Left hindlimb (tissue), 1 donor: Measurements from ENCODE around the gene KCNH2.
"Not testable (repeated sequence)": the region's sequence is repeated elsewhere in the genome, so short reads cannot be mapped to it uniquely, and the experiment has no call there.

Experiments
- DNase-seq: peaks from one replicate; pipeline ENCODE4 v3.0.0-alpha.2; 2018

KCNH2 gene

DNA sequence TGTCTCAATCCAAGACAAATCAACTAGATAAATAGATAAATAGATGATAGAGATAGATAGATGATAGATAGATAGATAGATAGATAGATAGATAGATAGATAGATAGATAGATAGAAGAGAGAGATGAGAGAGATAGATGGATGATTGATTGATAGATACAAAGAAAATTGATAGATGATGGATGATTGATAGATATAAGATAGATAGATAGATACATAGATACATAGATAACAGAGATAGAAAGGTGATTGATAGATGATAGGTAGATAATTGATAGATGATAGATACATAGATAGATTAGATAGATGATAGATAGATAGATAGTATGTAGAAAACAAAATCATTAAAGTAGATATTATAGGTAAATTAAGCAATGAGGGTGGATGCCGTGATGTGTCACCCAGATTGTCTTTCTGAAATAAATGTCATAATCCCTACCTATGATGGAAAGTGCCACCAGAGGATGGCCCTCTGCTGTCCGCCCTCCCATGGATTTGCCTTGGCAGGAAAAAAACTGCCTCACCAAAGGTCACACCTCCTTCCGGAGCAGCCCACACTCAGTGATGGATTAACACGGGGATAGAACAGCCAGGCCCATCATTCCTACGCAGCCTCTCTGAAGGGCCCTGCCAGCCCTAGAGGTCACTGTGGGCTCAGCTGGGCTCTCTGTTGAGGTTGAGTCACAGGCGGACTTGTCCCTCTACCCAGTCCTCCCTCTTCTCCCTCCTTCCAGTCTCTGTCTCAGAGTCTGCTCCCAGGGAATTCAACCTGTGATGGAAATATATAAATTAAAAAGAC is 50.8 kb downstream of the KCNH2 start:
- no peak for DNase-seq

DNA sequence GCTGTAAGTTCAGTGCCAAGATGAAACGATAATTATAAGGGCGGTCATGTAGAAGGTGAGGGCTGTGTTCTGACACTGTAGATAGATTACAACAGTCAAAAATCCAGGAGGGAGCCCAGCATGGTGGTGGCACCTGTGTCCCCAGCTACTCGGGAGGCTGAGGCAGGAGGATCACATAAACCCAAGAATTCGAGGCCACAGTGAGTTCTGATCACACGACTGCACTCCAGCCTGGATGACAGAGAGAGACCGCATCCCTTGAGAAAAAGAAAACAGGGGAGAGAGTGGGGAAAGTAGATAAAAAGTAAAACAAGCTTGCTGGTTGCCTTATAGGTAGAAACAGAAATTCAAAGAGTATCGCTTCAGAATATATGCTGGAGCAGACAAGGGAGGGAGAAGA is 52.1 kb downstream of the KCNH2 start:
- DNase-seq: no peak

DNA sequence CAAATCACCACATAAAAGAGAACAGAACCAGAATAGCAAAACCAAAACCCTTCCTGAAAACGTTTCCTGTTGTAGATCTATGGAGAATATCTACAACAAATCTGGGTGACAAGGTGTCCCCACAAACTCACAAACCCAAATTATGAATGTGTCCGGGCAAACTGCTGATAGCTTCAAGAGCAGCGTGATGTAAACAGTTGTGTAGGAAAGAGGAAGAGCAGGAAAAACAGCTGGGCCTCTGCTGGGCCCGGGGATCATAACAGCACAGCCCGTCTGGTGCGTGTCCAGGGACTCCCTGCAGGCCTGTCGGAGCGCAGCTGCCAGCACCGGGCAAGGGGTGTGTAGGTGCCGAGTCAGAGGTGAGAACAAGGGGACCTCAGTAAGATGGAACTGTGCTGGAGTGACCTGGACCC is 53.7 kb downstream of the KCNH2 start:
- no peak for DNase-seq

DNA sequence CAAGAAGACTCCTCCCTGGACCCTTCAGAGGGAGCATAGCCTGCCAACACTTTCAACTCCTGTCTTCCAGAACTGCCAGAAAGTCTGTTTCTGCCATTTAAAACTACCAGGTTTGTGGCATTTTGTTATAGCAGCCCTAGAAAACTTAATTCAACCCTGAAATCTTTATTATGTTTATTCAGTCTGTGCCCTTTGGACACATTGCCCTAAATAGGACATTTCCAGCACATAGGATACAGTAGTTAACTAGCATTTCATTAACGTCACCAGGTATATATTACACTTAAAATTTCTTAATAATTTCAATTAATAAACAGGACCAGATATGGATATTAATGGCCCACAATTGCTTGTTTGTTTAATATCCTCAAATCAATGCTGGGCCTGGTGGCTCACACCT is 54.3 kb downstream of the KCNH2 start:
- DNase-seq: no peak

DNA sequence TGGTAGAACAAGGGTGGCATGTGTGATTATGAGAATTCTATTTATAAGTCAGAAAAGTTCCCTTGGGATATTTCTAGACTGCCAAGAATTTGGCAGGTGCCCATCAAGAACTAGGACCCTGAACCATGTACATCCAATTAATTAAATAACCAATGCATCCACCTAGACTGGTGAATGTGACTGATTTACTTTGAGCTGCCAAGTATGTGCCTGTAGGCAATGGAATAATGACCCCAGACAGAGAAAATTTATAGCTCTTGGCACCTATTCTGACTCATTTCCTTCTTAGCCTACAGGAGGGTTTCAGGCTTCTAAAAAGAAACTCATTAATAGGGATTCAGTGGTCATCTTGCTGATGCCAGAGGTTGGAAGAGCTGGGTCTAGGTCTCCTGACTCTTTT is 54.9 kb downstream of the KCNH2 start:
- DNase-seq: no peak

DNA sequence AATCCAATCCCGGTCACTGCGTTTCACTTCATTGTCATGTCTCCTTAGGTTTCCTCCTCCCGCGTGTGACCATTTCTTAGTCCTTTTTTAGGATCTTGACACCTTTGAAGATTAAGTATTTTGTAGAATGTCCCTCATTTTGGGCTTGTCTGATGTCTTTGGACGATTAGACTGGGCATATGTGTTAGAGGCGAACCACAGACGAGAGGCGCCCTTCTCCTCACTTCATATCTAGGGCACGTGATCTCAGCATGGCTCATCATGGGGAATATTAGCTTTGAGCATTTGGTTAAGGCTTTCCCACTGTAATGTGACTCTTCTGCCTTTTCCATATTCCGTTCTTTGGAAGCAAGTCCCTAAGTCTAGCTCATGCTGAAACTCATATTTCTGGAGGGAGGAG is 59.0 kb downstream of the KCNH2 start:
- no peak for DNase-seq

DNA sequence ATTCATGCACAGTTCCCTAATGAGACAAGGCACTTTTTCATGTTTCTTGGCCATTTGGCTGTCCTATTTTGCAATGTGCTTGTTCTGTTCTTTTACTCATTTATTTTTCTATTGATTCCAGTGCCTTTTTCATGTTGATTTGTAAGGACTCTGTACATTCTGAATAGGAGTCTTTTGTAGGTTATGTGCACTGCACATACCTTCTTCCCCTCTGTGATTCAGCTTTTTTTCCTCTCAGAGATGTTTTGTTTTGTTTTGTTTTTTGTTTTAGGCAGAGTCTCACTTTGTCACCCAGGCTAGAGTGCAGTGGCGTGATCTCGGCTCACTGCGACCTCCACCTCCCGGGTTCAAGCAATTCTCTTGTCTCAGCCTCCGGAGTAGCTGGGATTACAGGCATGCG is 59.7 kb downstream of the KCNH2 start:
- no peak for DNase-seq

DNA sequence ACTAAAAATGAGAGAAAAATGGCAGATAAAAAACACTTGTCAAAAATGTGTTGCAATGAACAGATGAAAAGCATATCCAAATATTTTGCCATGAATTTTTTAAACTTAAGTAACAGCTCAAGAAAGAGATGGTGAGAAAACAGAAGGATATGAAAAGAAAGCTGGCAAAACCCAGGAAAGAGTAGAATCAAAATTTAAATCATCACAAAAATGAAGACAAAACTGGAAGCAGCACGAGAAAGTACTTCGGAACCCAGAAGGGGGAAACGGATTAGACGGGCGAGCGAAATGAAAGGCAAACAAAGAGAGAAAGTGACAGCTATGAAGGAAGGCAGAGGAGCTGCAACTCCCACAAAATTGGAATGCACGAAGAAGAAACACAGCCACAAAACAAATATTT is 60.2 kb downstream of the KCNH2 start:
- DNase-seq: no peak

DNA sequence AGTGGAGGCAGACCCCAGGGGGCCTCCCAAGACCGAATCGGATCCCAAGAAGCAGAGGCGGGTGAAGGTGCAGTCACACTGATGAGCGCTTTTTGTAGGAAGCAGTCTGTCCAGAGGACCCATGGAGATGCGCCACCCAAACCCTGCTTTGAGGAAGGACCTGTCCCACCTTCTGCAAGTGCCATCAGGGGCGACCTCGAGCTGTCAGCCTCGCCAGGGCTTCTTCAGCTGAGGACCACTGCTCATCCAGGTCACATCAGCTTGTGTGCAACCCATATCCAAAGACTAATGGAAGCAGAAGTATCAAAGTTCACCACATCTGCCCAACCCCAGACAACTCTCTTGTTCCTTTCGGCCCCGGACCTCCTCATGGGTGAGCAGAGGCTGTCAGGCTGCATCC is 61.5 kb downstream of the KCNH2 start:
- no peak for DNase-seq

DNA sequence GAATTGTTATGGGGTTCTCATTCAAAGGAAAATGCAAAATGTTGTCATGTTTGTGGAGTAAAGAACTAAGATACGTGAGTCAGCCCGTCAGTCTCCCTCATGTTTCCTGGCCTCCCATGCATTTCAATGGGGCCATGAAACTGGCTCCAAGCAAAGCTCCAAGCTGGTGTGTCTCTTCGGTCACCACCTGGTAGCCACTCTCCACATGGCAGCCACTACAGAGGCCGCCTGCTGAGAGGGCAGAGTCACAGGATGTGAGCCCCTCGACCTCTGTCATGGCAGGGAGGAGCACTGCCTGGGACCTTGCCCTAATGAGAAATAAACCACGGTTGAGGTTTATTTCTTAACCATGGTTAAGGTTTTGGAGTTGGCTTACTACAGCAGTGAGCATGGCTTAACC is 63.2 kb downstream of the KCNH2 start:
- DNase-seq: no peak

DNA sequence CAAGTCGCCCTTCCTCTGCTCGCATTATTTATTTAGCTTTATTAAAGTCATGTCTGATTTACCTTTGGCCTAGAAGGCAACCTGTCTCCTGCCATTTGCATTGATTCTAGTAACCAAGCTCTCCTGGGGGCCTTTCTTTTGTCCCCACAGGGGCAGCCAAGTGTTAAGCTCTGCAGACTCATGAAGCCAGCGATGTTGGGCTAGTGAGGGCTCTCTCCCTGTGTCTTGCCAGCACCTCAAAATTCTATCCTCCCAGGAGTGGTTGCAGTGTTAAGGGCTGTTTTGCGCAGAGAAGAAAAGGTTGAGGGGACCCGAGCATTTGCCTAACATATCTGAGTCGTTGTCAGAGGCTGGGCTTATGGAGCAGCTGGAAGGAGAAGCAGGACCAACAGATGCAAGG is 63.9 kb downstream of the KCNH2 start:
- DNase-seq: no peak

DNA sequence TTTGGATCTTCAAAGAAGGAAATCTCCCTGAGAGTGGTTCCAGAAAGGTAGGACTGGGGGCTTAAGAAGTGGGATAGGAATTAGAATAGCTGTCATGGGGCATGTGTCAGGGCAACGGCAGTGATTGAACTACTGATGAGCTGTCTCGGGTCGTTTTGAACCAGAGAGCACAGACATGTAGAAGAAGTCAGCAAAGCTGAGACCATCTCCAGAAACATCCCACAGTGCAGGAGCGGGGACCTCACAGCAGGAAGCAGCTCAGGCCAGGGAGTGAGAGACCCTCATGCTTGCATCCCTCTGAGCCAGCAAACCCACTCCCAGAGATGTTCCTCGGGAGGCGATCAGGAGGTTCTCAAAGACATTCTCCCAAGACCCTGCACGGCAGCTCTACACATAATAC is 65.7 kb downstream of the KCNH2 start:
- no peak for DNase-seq

DNA sequence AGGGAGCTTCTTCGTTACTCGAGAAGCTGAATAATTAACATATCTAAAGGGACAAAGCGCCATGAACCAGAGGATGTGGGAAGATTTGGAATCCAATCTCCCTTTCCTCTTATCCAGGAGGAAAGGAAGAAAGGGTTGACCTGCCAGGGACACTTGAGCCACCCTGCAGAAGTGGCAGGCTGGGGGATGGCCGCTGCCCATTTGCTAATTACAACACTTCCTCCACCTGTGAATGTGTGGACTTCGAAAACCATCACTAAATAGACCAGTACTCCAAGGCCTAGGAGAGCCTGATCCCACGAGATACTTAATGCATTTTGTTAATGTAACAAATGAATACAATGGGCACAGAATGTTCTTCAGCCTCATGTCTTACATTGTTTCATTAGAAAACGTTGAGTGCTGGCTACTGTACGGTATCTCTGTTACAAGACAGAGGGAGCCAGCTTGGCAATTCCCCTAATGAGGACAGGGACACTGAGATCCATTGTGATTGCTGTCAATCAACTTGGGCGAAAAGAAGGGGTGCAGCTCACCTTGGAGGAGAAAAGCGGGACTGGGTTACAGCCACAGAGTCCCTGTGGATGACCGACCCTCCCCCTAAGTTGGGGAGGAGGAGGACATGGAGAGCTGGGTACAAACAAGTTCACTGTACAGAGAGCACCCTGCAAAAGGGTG is 66.4 kb downstream of the KCNH2 start:
- DNase-seq: no peak

DNA sequence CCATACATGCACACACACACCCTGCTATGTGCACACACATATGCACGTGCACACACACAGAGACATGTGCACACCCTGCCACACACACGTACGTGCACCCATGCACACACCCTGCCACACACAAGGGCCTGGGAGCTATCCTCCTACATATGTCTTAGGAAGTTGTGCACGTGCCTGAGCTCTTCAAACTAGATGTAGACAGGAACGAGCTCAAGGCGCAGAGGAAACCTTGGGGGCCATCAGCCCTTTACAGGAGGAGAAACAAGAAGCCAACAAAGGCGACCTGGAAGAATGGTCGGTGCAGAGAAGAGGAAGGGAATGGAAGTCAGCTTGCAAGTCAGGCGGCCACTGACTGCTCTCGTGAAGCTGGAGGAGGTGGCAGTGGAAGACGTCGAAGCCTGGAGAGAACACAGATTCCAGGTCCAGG is 67.1 kb downstream of the KCNH2 start:
- no peak for DNase-seq

DNA sequence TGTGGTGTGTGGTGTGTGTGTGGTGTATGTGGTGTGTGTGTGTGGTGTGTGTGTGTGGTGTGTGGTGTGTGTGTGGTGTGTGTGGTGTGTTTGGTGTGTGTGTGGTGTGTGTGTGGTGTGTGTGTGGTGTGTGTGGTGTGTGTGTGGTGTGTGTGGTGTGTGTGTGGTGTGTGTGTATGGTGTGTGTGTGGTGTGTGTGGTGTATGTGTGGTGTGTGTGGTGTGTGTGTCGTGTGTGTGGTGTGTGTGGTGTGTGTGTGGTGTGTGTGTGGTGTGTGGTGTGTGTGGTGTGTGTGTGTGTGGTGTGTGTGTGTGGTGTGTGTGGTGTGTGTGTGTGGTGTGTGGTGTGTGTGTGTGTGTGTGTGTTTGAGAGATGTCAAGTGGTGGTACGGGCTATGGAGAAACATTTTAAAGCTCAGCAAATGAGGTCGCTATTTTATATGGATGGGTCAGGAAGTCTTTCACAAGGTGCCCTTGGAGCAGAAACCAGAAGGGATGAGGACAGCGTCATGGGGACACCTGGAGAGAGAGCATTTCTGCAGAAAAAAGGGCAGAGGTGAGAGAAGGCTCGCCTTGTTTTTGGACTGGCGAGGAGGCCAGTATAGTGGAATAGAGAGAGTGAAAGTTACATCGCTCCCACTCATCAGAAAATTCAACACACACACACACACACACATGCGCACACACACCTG is 67.7 kb downstream of the KCNH2 start:
- DNase-seq: not testable (repeated sequence)

DNA sequence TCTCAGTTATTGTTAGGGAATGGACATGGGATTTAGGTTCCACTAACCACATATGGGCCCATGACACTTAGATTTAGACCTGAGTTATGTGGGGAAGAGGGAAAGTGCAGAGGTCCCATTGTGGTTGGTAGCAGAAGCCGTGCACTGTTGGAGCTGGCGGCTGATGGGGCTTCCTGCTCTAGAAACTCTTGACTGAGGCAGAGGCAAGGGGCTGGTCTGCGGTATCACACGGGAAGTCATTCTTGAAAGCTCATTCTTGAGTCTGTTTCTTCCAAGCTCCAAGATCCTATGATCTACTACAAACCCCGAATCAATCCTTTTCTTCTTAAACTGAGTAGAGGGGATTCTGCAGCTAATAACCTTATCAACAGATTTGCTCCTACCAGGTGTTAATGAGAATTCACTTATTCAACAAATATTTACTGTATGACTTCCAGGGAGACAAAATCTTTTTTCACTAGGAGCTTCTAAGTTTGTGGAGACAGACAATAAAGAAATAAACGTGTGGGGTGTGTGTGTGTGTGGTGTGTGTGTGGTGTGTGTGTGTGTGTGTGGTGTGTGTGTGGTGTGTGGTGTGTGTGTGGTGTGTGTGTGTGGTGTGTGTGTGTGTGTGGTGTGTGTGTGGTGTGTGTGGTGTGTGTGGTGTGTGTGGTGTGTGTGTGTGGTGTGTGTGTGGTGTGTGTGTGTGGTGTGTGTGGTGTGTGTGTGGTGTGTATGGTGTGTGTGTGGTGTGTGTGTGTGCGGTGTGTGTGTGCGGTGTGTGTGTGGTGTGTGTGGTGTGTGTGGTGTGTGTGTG is 68.7 kb downstream of the KCNH2 start:
- DNase-seq: no peak

DNA sequence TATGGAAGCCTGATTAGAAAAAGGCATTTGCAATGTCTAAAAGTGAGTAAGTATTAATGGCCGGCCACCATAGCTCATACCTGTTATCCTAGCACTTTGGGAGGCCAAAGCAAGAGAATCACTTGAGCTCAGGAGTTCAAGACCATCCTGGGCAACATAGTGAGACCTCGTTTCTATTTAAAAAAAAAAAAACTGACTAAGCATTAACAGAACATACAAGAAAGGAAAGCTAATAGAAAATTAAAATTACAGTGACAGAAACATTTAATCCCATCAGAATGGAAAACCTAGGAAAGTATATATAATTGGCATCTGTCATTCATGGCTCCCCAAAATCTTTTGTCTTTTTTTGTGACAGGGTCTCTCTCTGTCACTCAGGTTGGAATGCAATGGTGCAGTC is 69.9 kb downstream of the KCNH2 start:
- DNase-seq: no peak

DNA sequence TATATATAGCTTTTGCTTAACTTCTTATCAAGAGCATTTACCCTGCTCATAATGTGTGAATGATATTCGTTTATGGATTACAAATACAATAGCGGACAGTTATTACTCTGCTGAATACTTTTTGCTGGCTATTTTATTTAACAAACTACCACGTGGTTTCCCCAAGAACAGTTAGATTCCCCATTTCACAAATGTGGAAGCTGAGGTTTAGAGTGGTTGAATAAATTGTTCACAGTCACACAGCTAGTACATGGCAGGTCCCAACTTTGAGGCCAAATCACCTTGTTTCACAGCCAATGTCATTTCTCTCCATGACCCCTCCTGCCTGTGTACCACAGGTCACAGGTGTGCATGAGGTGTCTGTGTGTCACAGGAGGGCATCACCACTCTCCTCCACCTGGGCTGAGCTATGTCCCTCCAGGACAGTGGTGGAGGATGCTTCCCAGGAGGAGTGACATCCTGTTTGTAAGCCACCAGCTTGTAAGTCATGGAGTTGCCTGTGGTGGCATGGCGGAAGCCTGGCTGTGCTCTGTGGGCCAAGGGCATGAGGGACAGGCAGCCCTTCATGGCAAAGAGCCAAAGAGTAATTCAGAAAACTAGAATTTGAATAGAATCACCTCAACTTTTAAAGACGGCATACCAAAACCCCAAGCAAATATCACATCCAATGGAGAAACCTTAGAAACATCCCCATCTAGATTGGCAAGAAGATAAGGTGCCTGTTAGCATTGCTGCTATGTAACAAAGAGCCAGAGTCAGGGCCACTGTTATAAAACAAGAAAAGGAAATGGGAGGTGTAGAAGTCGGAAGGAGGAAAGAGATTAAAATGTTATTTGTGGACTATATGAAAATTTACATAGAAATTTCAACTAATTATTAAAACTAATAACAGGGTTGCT is 73.9 kb downstream of the KCNH2 start:
- DNase-seq: no peak

DNA sequence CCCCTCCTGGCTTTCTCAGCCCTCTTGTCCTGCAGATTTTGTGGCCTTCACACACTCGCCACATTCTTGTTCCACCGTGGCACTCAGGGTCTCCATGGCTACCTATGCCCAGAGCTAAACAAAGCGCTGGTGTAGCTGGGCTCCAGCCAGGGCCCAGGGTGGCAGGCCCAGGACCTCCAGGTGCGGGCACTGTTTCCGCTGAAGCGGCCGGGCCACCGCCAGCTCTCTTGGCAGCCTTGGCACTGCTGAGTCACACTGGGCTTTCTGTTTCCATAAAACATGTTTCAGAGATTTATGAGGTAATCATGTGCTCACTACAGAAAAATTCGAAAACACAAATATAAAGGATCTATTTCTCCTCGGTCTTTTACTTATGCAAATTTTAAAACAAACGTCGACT is 74.5 kb downstream of the KCNH2 start:
- peak; percentile 62 for DNase-seq

DNA sequence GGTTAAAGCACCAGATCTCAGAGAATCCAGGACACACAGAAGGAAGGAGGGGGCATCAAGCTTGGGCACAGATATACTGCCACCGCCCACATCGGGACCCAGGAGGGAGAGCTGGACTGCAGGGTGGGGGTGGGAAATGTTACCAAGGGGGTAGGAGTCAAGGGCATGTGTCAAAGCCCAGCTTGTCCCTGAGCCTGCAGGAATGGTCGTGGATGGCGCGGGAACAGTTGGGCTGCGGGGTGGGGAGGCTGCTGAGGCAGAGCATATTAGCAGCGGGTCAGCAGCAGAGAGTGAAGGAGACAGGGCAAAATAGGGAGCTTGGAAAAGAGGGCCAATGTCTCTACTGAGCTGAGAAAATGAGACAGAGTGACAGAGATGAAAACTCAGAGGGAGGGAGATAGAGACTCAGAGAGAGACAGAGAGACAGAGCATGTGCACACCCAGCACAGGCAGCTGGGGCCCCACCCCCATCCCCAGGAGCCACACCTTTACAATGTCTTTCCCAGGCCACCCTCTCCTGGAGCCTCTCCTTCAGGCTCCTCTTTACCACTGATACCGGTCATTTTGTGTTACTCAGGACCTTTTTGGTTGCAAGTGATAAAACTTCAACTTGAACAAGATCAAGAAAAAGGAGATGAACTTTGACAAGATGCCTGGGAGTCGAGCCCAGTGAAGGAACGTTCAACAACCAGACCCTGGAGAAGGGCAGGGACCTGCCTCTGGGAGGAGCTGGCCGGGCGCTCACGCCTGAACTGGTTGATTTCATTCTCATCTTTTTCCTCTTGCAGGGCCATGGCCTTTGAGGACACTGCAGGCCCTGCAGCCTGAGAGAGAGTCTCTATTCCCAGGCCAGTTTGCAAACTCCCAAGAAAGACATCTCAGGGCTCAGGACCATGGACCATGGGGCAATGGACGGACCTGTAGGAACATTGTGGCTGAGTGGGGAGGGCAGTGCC is 75.8 kb downstream of the KCNH2 start:
- no peak for DNase-seq
